ENCODE measurements around the gene RASAL2.

Gene RASAL2

GRCh38 chr1:178528953-178529335 is 435.0 kb downstream of the RASAL2 start:
- no peak for DNase-seq

GRCh38 chr1:178529364-178530036 is 435.6 kb downstream of the RASAL2 start:
- no peak for DNase-seq

GRCh38 chr1:178530037-178530402 is 436.1 kb downstream of the RASAL2 start:
- DNase-seq: no peak

- DNase-seq: no peak
These were observed 436.6 kb downstream of the RASAL2 start for GRCh38 chr1:178530502-178530901.

GRCh38 chr1:178531887-178532286 is 438.0 kb downstream of the RASAL2 start:
- DNase-seq: no peak

GRCh38 chr1:178532392-178532791 is 438.5 kb downstream of the RASAL2 start:
- peak; percentile 42 to 64 (median 54) for DNase-seq

- no peak for DNase-seq
These were observed 439.4 kb downstream of the RASAL2 start for GRCh38 chr1:178533121-178533946.
